Chondrocyte (in vitro differentiated cells): ENCODE results near the gene NR2F2. TPM values are rescaled to one million over a fixed set of nuclear protein-coding genes. Genes with fewer than 3 reads are reported as not detected.
A peak's percentile ranks its signal among the peaks of the same experiment; 100 is the strongest.

Source experiments
- DNase-seq: peaks from one replicate; pipeline ENCODE4 v3.0.0; 2021; ENCODE audit warnings: mixed read lengths, low spot score
- H3K27ac Mint-ChIP-seq: one replicate; pipeline ENCODE4 v1.8.0; 2021; ENCODE audit warnings: mild to moderate bottlenecking, moderate library complexity, mixed read lengths; ENCODE audit not compliant: unreplicated experiment
- H3K27me3 Mint-ChIP-seq: 2 replicates; pipeline ENCODE4 v1.8.0; 2021; ENCODE audit warnings: low read depth, mixed read lengths
- H3K36me3 Mint-ChIP-seq: 2 replicates; pipeline ENCODE4 v1.8.0; 2021; ENCODE audit warnings: low read depth, mixed read lengths
- H3K4me1 Mint-ChIP-seq: 2 replicates; pipeline ENCODE4 v1.8.0; 2021; ENCODE audit warnings: low read depth, mild to moderate bottlenecking, mixed read lengths
- H3K4me3 Mint-ChIP-seq: one replicate; pipeline ENCODE4 v1.8.0; 2021; ENCODE audit warnings: mild to moderate bottlenecking, moderate library complexity, mixed read lengths; ENCODE audit not compliant: unreplicated experiment
- H3K9me3 Mint-ChIP-seq: 2 replicates; pipeline ENCODE4 v1.8.0; 2021; ENCODE audit warnings: low read depth, mixed read lengths
- CTCF ChIP-seq: fragments of 200-600 bp; sonication (generic); IDR thresholded peaks from 2 replicates; pipeline ENCODE4 v1.5.0; 2021; ENCODE audit warnings: antibody characterized with exemption, mild to moderate bottlenecking, moderate library complexity
- long read RNA-seq: library from polyadenylated mRNA; stranded (forward); transcript quantifications from one replicate; pipeline ENCODE4 v2.0.0, GENCODE V29; 2021
- total RNA-seq: library from RNA; stranded (reverse); gene quantifications from 3 replicates; pipeline ENCODE4 v1.2.1, GENCODE V29; 2021

NR2F2 gene
- total RNA-seq, result 151 to 169 TPM (median 167 TPM) in 3 replicates
- long read RNA-seq, full-length matches to known transcripts, result 80 of 175 reads
- long read RNA-seq, partial matches to known transcripts, result 73 of 175 reads
- long read RNA-seq, other reads (novel, unspliced or antisense), result 22 of 175 reads

GRCh38 chr15:96330450-96331143 is at the start of gene NR2F2:
Gene NR2F2, plus strand, starts transcription at chr15:96330700. Its CDS starts 1,406 bp downstream, at chr15:96332106.
- Mint-ChIP-seq H3K27ac (peak within 1 kb of the TSS; percentile 99), H3K4me3 (peak within 1 kb of the TSS; percentile 98), H3K36me3 (peaks cover 38% of the 10 kb centered on the region), H3K4me1 (peaks cover 29% of the 10 kb centered on the region), H3K27me3 (no peaks in the 10 kb centered on the region), H3K9me3 (no peaks in the 10 kb centered on the region)
- peak; percentile 99 for DNase-seq
- no peak for TF ChIP-seq CTCF

GRCh38 chr15:96285305-96285704 is 45.2 kb upstream of the NR2F2 start:
- Mint-ChIP-seq H3K27me3 (no peaks in the 10 kb centered on the region), H3K9me3 (no peaks in the 10 kb centered on the region), H3K36me3 (peaks cover 26% of the 10 kb centered on the region), H3K4me3 (peak overlapping the region; percentile 23), H3K27ac (peak overlapping the region; percentile 89), H3K4me1 (peaks cover 19% of the 10 kb centered on the region)
- DNase-seq, result no peak
- no peak for TF ChIP-seq CTCF

GRCh38 chr15:96285729-96286254 is 44.7 kb upstream of the NR2F2 start:
- Mint-ChIP-seq H3K27ac (peak overlapping the region; percentile 89), H3K27me3 (no peaks in the 10 kb centered on the region), H3K9me3 (no peaks in the 10 kb centered on the region), H3K36me3 (peaks cover 29% of the 10 kb centered on the region), H3K4me1 (peaks cover 19% of the 10 kb centered on the region), H3K4me3 (peak overlapping the region; percentile 11)
- TF ChIP-seq CTCF, result no peak
- no peak for DNase-seq

- Mint-ChIP-seq H3K9me3 (no peaks in the 10 kb centered on the region), H3K36me3 (peaks cover 7% of the 10 kb centered on the region)
Measured at GRCh38 chr15:96290679-96291078, 39.8 kb upstream of the NR2F2 start.

More at GRCh38 chr15:96290679-96291078, 39.8 kb upstream of the NR2F2 start:
- no peaks in the 10 kb centered on the region for H3K27me3 Mint-ChIP-seq
- no peak overlapping the region for H3K4me3 Mint-ChIP-seq
- DNase-seq, result no peak
- H3K27ac Mint-ChIP-seq, result no peak overlapping the region
- TF ChIP-seq CTCF, result no peak
- H3K4me1 Mint-ChIP-seq, result peaks cover 5% of the 10 kb centered on the region
